ENCODE measurements around the gene TMEM30B.
"Not testable (repeated sequence)": the region's sequence is repeated elsewhere in the genome, so short reads cannot be mapped to it uniquely, and the experiment has no call there.

TMEM30B gene

DNA sequence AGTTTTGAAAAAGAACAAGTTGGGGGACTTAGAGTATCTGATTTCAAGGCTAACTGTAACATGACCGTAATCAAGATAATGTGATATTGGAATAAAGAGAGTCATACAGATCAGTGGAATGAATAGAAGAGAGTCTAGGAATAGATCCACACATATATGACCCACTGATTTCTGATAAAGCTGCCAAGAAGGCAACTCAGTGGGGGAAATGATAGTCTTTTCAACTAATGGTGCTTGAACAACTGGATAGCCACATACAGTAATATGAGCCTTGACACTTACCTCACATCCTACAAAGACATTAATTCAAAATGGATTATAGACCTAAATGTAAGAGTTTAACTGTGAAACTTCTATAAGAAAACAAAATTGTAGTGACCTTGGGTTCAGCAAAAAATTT lies 44.0 kb upstream of the TMEM30B start:
- in situ Hi-C loops (cut with HindIII; ENCODE audit: low sequenced_read_pairs) = no loop called here
- no peak for DNase-seq (ENCODE audit: low read depth)
- no peak overlapping the region for H3K4me3 ChIP-seq (ENCODE audit: low read depth, low read length)
- TF ChIP-seq, protein P1, sequence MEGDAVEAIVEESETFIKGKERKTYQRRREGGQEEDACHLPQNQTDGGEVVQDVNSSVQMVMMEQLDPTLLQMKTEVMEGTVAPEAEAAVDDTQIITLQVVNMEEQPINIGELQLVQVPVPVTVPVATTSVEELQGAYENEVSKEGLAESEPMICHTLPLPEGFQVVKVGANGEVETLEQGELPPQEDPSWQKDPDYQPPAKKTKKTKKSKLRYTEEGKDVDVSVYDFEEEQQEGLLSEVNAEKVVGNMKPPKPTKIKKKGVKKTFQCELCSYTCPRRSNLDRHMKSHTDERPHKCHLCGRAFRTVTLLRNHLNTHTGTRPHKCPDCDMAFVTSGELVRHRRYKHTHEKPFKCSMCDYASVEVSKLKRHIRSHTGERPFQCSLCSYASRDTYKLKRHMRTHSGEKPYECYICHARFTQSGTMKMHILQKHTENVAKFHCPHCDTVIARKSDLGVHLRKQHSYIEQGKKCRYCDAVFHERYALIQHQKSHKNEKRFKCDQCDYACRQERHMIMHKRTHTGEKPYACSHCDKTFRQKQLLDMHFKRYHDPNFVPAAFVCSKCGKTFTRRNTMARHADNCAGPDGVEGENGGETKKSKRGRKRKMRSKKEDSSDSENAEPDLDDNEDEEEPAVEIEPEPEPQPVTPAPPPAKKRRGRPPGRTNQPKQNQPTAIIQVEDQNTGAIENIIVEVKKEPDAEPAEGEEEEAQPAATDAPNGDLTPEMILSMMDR (IDR thresholded peaks at IDR 0.05; ENCODE audit: low read depth, low read length, missing control alignments) = no peak

DNA sequence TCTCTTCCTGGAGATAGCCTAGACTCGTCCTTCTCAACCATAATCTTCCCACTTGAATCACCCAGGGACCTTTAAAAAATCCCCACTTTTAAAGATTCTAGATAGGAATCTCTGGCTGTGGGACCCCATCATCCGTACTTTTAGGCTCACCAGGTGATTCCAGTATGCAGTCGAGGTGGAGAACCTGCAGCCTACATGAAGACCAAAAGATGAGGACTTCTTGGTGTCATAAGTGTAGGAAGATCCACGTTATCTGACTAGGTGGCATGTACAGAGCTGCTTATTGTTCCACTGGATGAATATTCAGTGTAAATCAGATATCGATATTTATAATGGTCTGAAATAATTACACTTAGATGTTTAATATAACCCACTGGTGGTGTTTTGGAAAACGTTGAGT lies 42.8 kb upstream of the TMEM30B start:
- no peak overlapping the region for H3K4me3 ChIP-seq (ENCODE audit: low read depth, low read length)
- no peak for DNase-seq (ENCODE audit: low read depth)
- TF ChIP-seq, protein P1 (IDR thresholded peaks at IDR 0.05; ENCODE audit: low read depth, low read length, missing control alignments) = no peak
- in situ Hi-C loops (cut with HindIII; ENCODE audit: low sequenced_read_pairs) = no loop called here

DNA sequence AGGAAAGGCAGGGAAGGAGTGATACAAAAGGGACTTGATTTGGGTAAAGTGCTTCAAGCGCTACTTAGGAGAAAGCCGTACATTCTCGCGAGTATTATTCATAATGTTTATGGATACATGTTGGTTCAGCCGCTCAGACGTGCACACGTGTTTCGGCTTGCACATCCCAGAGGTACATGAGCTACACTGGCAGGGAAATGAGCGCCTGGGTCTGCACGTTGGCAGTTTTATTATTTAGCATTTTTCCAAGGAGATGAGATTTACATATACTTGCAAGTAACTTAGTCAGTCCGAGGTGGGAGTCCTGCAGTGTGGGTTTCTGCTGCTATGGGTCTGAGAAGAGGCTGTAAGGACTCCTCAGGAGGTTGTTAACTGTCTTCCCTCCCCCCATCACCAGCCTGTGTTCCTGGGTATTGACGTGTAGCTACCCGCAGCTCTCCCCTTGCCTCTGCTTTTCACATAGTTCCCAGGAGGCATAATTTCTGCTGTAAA lies 41.7 kb upstream of the TMEM30B start:
- no peak for DNase-seq (ENCODE audit: low read depth)
- in situ Hi-C loops (cut with HindIII; ENCODE audit: low sequenced_read_pairs) = no loop called here
- TF ChIP-seq, protein P1 (IDR thresholded peaks at IDR 0.05; ENCODE audit: low read depth, low read length, missing control alignments) = no peak
- H3K4me3 ChIP-seq (ENCODE audit: low read depth, low read length) = no peak overlapping the region

DNA sequence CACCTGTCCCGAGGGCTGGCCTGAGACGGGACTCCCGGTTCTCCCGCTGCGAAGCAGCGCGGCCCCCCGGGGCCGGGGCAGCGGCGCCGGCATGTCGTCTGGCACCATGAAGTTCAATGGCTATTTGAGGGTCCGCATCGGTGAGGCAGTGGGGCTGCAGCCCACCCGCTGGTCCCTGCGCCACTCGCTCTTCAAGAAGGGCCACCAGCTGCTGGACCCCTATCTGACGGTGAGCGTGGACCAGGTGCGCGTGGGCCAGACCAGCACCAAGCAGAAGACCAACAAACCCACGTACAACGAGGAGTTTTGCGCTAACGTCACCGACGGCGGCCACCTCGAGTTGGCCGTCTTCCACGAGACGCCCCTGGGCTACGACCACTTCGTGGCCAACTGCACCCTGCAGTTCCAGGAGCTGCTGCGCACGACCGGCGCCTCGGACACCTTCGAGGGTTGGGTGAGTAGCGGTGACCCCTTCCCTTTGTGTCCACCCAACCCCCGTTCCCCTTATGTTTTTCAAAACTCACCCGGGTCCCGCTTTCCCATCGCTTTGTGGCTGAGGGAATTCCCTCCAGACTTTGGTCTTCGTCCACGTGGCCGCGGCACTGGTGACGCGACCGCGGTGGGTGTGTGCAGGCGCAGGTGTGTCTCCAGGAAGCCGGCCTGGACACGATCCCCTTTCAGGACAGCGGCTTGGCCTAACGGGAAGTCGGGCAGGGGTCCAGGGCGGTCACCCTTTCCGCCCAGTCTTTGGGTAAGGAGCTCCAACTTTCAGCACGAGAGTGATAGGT lies 41.1 kb upstream of the TMEM30B start:
- DNase-seq (ENCODE audit: low read depth) = no peak
- in situ Hi-C loops (cut with HindIII; ENCODE audit: low sequenced_read_pairs) = no loop called here
- TF ChIP-seq, protein P1 (IDR thresholded peaks at IDR 0.05; ENCODE audit: low read depth, low read length, missing control alignments) = no peak
- H3K4me3 ChIP-seq (ENCODE audit: low read depth, low read length) = peak overlapping the region; percentile 49

DNA sequence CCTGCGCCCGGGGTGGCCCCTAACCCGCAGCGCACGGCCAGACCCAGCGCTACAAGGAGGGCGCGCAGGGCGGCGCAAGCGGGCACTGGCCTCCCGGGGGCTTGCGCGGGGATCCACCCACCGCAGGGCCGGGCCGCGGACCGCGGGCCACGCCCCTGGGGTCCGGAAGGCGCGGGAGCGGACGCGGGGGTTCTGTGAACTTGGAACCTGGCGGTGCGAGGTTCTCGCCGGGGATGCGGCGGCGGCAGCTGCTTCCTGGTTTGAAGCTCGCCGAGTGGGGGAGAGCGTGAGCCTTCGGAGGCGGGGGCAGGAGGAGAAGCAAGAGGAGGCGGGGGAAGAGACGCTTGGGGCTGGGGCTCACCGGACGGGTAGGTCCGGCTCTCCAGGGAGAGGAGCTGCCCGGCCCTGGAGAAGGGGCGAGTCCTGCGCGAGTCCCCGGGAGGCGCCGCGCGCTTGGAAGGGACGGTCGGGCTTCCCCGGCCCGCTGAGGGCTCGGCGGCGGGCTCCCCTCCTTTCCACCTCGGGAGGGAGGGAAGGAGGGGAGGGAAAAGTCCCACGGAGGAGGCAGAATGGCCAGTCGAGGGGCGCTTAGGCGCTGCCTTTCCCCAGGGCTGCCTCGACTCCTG lies 40.4 kb upstream of the TMEM30B start, which contains the start of gene PRKCH:
Gene PRKCH, plus strand, starts transcription at position 195 of the 626 bp plus-strand sequence. CDS start 523 bp downstream, outside the sequence.
- DNase-seq (ENCODE audit: low read depth) = peak; percentile 11
- H3K4me3 ChIP-seq (ENCODE audit: low read depth, low read length) = peak within 1 kb of the TSS; percentile 49
- in situ Hi-C loops (cut with HindIII; ENCODE audit: low sequenced_read_pairs) = no loop called here
- TF ChIP-seq, protein P1 (IDR thresholded peaks at IDR 0.05; ENCODE audit: low read depth, low read length, missing control alignments) = peak; percentile 19

DNA sequence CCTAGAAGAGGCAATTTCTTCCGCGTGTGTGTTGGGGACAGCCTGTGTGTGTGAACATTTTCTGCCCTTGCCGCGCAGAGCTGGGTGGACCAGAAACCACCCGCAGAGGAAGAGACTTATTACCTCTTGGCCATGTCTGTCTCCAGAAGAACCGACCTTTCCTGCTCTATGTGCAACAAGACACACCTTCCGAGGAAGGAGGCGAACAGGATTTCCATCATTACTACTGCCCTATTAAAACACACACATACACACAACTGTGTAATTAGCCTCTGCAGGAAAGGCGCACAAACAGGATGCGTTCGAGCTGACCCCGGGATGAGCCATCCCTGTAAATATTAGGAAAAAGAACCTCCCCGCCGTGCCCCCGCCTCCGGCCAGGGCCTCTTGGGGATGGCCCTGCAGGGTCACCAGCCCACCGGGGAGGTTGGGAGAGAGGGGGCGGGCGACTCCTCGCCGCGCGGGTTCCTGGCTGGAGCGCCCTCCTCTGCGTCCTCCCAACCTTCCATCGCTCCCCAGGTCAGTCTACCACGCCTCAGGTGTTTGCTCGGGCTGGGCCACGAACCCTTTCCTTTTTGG lies 39.8 kb upstream of the TMEM30B start:
- TF ChIP-seq, protein P1 (IDR thresholded peaks at IDR 0.05; ENCODE audit: low read depth, low read length, missing control alignments) = no peak
- H3K4me3 ChIP-seq (ENCODE audit: low read depth, low read length) = peak overlapping the region; percentile 49
- no peak for DNase-seq (ENCODE audit: low read depth)
- in situ Hi-C loops (cut with HindIII; ENCODE audit: low sequenced_read_pairs) = no loop called here

DNA sequence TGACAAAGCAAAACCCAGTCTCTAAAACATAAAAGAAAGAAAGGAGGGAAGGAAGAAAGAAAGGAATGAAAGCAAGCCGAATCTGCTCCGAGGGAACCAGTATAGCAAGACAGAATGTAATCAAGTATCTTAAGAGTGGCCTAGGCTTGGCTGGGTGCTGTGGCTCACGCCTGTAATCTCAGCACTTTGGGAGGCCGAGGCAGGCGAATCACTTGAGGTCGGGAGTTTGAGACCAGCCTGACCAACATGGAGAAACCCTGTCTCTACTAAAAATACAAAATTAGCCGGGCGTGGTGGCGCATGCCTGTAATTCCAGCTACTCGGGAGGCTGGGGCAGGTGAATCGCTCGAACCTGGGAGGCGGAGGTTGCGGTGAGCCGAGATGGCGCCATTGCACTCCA lies 39.0 kb upstream of the TMEM30B start:
- in situ Hi-C loops (cut with HindIII; ENCODE audit: low sequenced_read_pairs); DNase-seq (ENCODE audit: low read depth); H3K4me3 ChIP-seq (ENCODE audit: low read depth, low read length): not testable (repeated sequence)
